GM19397 (cell line): ENCODE results near the gene SBK3.
"Not testable (repeated sequence)": the region's sequence is repeated elsewhere in the genome, so short reads cannot be mapped to it uniquely, and the experiment has no call there.

Experiments
- ATAC-seq: cut with Tn5 transposase; IDR thresholded peaks from one replicate; pipeline ENCODE4 v1.9.1; 2021; ENCODE audit warnings: mild to moderate bottlenecking, moderate library complexity; ENCODE audit not compliant: unreplicated experiment

The SBK3 gene

GRCh38 chr19:55576746-55577145 is 31.4 kb upstream of the SBK3 start:
- ATAC-seq = no peak

GRCh38 chr19:55573929-55574328 is 28.6 kb upstream of the SBK3 start:
- not testable (repeated sequence) for ATAC-seq

- ATAC-seq = not testable (repeated sequence)
Observed at GRCh38 chr19:55569477-55569876, 24.1 kb upstream of the SBK3 start.

GRCh38 chr19:55567708-55568328 is 22.5 kb upstream of the SBK3 start:
- ATAC-seq = no peak

- no peak for ATAC-seq
Observed at GRCh38 chr19:55566823-55567222, 21.5 kb upstream of the SBK3 start.

GRCh38 chr19:55563261-55563690 is 17.9 kb upstream of the SBK3 start:
- ATAC-seq = no peak

GRCh38 chr19:55559684-55560083 is 14.3 kb upstream of the SBK3 start:
- ATAC-seq = no peak

- no peak for ATAC-seq
Observed at GRCh38 chr19:55554741-55555152, 9.4 kb upstream of the SBK3 start.

GRCh38 chr19:55554302-55554701 is 9.0 kb upstream of the SBK3 start:
- ATAC-seq = no peak

- ATAC-seq = no peak
Observed at GRCh38 chr19:55553217-55554182, 8.2 kb upstream of the SBK3 start.

- ATAC-seq = no peak
Observed at GRCh38 chr19:55552620-55553019, 7.3 kb upstream of the SBK3 start.

GRCh38 chr19:55552206-55552605 is 6.9 kb upstream of the SBK3 start:
- ATAC-seq = no peak

- ATAC-seq = no peak
Observed at GRCh38 chr19:55550321-55550650, 4.9 kb upstream of the SBK3 start.

- ATAC-seq = no peak
Observed at GRCh38 chr19:55549500-55550320, 4.4 kb upstream of the SBK3 start.

GRCh38 chr19:55546822-55547614 is 1.7 kb upstream of the SBK3 start:
- ATAC-seq = no peak

GRCh38 chr19:55546011-55546410 is 668 bp upstream of the SBK3 start:
- no peak for ATAC-seq

GRCh38 chr19:55544776-55545439 is 435 bp downstream of the SBK3 start:
- no peak for ATAC-seq

GRCh38 chr19:55544014-55544413 is 1.3 kb downstream of the SBK3 start:
- no peak for ATAC-seq

GRCh38 chr19:55543567-55543966 is 1.8 kb downstream of the SBK3 start:
- ATAC-seq = no peak

- no peak for ATAC-seq
Observed at GRCh38 chr19:55542292-55542855, 3.0 kb downstream of the SBK3 start.
